ENCODE measurements around the gene ZBTB16. TPM values are rescaled to one million over a fixed set of nuclear protein-coding genes. Genes with fewer than 3 reads are reported as not detected.

Gene ZBTB16
- total RNA-seq, 1 donor, result 23.3 TPM

DNA sequence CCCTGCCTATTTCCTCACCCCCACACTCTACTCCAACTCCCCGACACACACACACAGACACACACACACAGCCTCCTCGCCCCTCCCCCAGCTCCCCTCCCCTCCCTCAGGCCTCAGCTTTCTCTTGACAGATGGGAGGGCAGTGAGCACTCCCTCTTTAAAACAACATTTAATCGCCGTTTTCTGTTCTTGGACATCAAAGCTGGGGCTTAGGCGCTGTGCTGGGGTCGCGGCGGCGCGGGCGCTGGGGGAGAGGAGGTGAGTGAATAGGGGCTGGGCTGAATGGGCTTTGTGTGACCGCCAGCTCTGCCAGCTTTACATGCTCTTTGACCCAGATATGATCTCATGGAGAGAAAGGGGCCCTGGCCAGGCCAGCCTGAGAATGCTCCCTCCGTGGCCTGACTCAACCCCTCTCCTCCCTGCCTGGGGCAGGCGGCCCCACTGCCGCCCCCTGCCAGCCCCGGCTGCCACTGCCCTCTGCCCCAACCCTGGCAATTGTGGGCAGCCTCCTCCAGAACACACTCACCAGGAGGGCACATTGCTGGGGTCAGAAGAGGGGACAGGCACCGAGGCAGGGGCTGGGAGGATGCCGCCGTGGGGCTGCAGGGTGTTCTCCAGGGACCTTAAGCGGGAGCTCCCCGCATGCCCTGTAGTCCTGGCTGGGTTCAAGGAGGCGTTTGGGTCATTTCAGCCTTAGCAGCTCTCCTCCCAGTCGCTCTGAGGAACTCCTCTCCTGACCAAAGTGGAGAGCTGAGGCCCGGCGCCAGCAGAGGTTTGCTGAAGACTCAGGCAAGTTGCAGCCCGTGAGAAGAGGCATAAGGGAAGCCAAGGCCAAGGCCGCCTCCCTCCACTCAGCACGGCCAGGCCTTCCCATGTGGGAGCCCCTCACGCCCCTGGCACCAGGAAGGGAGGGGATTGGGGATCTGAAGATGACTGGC is 198.4 kb downstream of the ZBTB16 start:
- Histone ChIP-seq H3K9me3 (ENCODE audit: low read depth, low read length) (no peaks in the 10 kb centered on the region), H3K4me3 (ENCODE audit: low read length) (no peak overlapping the region), H3K4me1 (ENCODE audit: insufficient read depth, low read length) (peaks cover 21% of the 10 kb centered on the region), H3K27me3 (ENCODE audit: insufficient read depth, low read length) (no peaks in the 10 kb centered on the region)

GRCh38 chr11:114258696-114259095 is 199.2 kb downstream of the ZBTB16 start:
- H3K4me3 ChIP-seq (ENCODE audit: low read length), result no peak overlapping the region
- H3K27me3 ChIP-seq (ENCODE audit: insufficient read depth, low read length), result no peaks in the 10 kb centered on the region
- no peaks in the 10 kb centered on the region for H3K9me3 ChIP-seq (ENCODE audit: low read depth, low read length)
- peaks cover 21% of the 10 kb centered on the region for H3K4me1 ChIP-seq (ENCODE audit: insufficient read depth, low read length)

DNA sequence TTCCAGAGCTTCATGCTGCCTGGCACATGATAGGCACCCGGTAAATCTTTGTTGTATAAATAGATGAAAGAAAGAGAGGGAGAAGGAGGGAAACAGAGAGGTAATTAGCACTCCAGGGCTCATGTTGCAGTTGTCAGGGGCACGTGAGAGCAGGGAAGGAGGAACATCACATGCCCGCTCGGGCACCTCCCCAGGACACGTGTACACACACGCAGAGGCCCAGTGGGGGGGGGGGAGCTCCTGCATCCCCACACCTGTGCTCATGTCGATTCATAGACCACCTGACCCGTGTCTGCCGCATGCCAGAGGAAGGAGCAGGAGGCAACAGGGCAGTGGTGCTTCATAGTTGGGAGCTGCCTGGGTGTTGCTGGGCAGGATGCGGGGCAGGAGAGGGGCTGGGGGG is 199.6 kb downstream of the ZBTB16 start:
- Histone ChIP-seq H3K9me3 (ENCODE audit: low read depth, low read length) (no peaks in the 10 kb centered on the region), H3K4me1 (ENCODE audit: insufficient read depth, low read length) (peaks cover 21% of the 10 kb centered on the region), H3K4me3 (ENCODE audit: low read length) (no peak overlapping the region), H3K27me3 (ENCODE audit: insufficient read depth, low read length) (no peaks in the 10 kb centered on the region)

GRCh38 chr11:114259551-114259983 is 200.1 kb downstream of the ZBTB16 start:
- H3K27me3 ChIP-seq (ENCODE audit: insufficient read depth, low read length), result no peaks in the 10 kb centered on the region
- H3K9me3 ChIP-seq (ENCODE audit: low read depth, low read length), result no peaks in the 10 kb centered on the region
- peaks cover 21% of the 10 kb centered on the region for H3K4me1 ChIP-seq (ENCODE audit: insufficient read depth, low read length)
- H3K4me3 ChIP-seq (ENCODE audit: low read length), result no peak overlapping the region

DNA sequence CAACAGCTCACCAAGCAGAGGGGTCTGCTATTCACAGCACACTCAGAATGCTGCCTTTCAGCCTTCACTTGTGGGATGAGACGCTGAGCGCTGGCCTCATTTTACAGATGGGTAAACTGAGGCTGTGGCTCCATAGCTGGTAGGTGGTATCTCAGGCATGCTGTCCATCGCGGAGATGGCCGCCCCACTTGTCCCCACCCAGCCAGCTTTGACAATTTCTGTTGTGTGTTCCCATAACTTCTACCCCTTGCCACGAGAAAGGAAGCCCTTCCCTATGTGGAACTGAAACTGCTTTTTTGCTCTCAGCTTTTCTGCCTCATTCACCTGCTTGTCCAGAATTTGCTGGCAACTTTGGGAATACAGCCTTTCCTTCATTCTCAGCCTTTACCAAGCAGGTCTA is 200.6 kb downstream of the ZBTB16 start:
- Histone ChIP-seq H3K4me3 (ENCODE audit: low read length) (no peak overlapping the region), H3K9me3 (ENCODE audit: low read depth, low read length) (no peaks in the 10 kb centered on the region), H3K27me3 (ENCODE audit: insufficient read depth, low read length) (no peaks in the 10 kb centered on the region), H3K4me1 (ENCODE audit: insufficient read depth, low read length) (peaks cover 21% of the 10 kb centered on the region)

DNA sequence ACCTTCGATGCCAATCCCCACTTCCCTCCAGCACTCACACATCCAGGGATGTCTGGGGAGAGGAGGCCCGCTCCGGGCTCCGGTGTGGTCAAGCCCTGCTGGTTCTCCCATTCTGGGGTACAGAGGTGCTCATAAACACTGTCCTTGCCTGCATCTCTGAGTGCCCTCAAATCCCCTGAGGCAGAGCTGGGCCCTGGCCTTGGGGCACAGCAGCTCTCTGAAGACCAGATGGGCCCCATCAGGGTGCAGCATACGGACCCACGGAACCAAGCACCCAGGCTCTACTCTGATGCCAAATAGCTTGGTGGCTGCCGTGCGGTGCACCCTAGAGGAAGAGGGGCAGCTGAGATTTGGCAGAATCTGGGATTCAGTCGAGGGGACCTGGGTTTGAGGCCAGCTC is 201.0 kb downstream of the ZBTB16 start:
- Histone ChIP-seq H3K27me3 (ENCODE audit: insufficient read depth, low read length) (no peaks in the 10 kb centered on the region), H3K4me1 (ENCODE audit: insufficient read depth, low read length) (peaks cover 21% of the 10 kb centered on the region), H3K4me3 (ENCODE audit: low read length) (no peak overlapping the region), H3K9me3 (ENCODE audit: low read depth, low read length) (no peaks in the 10 kb centered on the region)

- Histone ChIP-seq H3K27me3 (ENCODE audit: insufficient read depth, low read length) (no peaks in the 10 kb centered on the region), H3K4me1 (ENCODE audit: insufficient read depth, low read length) (peaks cover 21% of the 10 kb centered on the region), H3K4me3 (ENCODE audit: low read length) (no peak overlapping the region), H3K9me3 (ENCODE audit: low read depth, low read length) (no peaks in the 10 kb centered on the region)
Observed at GRCh38 chr11:114261791-114262190, 202.3 kb downstream of the ZBTB16 start.

- Histone ChIP-seq H3K4me3 (ENCODE audit: low read length) (no peak overlapping the region), H3K4me1 (ENCODE audit: insufficient read depth, low read length) (peaks cover 21% of the 10 kb centered on the region), H3K27me3 (ENCODE audit: insufficient read depth, low read length) (no peaks in the 10 kb centered on the region), H3K9me3 (ENCODE audit: low read depth, low read length) (no peaks in the 10 kb centered on the region)
Observed at GRCh38 chr11:114262681-114263512, 203.4 kb downstream of the ZBTB16 start.

DNA sequence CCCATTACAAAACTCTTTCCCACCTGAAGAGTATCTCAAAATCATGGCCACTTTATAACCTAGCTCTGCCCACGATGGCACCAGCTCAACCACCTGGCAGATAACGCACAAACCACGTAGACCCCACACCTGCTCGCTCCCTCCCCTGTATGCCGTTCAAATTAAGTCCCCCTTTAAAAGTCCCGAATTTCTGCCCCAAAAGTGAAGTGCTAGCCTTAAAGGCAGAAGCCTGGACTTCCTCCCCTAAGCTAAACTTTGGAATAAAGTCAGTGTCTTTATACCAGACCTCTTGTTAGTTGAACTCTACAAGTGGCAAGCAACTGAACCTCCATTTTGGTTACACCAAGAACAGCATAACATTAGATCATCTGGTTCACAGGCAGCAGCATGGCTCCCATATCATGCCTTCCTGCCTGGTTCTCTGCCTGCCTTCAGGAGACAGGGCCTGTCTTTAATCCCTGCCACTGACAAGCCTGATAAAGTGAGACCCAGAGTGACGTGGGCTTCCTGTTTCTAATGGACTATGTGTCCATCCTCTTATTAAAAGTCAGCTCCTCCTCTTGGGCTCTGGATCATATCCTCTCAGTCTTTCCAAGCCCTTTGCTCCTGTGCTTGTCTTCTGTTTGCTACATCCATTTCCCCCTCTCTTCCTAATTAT is 204.1 kb downstream of the ZBTB16 start:
- Histone ChIP-seq H3K27me3 (ENCODE audit: insufficient read depth, low read length) (no peaks in the 10 kb centered on the region), H3K4me1 (ENCODE audit: insufficient read depth, low read length) (peaks cover 17% of the 10 kb centered on the region), H3K4me3 (ENCODE audit: low read length) (no peak overlapping the region), H3K9me3 (ENCODE audit: low read depth, low read length) (no peaks in the 10 kb centered on the region)

- no peak overlapping the region for H3K4me3 ChIP-seq (ENCODE audit: low read length)
- peaks cover 3% of the 10 kb centered on the region for H3K27me3 ChIP-seq (ENCODE audit: insufficient read depth, low read length)
- peaks cover 12% of the 10 kb centered on the region for H3K4me1 ChIP-seq (ENCODE audit: insufficient read depth, low read length)
- H3K9me3 ChIP-seq (ENCODE audit: low read depth, low read length), result no peaks in the 10 kb centered on the region
Observed at GRCh38 chr11:114264381-114264780, 204.9 kb downstream of the ZBTB16 start.

DNA sequence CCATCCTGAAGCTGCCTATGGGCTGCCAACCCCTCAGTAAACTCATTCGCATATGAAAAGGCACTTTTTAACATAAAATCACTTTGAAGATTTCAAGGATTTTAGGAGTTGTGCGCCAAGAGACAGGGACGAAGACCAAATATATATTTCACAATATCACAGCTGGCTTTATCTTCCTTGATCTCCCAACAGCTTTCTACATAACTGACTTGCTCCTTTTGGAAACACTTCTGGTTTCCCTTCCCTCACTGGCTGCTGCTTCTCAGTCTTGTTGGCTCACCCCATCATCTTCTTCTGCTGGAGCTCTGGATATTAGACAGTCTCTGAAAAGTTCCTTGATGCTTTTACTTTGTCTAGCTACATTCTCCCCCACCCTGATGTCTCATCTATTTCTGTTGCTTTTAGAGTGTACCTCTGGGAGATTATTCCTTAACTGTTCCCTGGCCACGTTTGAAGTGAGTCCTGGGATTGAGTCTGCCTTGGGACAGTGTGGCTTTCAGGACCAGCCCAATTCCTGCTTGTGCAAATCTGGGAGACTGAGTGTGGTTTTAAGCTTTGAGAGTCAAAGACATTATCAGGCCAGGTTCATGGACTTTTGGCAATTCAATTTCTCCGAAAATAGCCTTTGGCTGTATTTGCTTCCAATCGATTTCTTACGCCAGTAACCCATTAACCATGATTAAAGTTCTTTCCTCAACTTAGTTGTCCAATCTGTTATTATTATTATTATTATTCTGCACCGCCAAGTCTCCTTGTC is 205.8 kb downstream of the ZBTB16 start:
- no peak overlapping the region for H3K4me3 ChIP-seq (ENCODE audit: low read length)
- peaks cover 6% of the 10 kb centered on the region for H3K4me1 ChIP-seq (ENCODE audit: insufficient read depth, low read length)
- H3K9me3 ChIP-seq (ENCODE audit: low read depth, low read length), result no peaks in the 10 kb centered on the region
- H3K27me3 ChIP-seq (ENCODE audit: insufficient read depth, low read length), result peaks cover 3% of the 10 kb centered on the region

DNA sequence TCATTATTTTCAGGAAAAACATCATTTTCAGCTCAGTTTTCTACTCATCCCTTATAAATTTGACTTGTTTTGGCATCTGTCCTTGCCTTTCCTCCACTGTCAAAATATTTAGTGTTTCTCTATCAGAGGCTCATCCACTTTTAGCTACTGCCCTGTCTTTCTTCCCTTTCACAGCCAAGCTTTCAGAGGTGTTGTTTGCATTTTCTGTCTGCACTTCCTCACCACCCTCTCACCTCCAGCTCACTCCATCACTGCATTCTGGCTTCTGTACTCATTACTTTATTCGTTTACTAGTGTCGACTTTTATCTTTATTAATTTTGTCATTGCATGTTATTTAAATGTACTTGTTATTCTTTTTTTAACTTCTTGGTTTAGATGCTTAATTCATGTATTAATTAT is 210.0 kb downstream of the ZBTB16 start:
- Histone ChIP-seq H3K4me3 (ENCODE audit: low read length) (no peak overlapping the region), H3K27me3 (ENCODE audit: insufficient read depth, low read length) (peaks cover 7% of the 10 kb centered on the region), H3K9me3 (ENCODE audit: low read depth, low read length) (no peaks in the 10 kb centered on the region), H3K4me1 (ENCODE audit: insufficient read depth, low read length) (no peaks in the 10 kb centered on the region)

DNA sequence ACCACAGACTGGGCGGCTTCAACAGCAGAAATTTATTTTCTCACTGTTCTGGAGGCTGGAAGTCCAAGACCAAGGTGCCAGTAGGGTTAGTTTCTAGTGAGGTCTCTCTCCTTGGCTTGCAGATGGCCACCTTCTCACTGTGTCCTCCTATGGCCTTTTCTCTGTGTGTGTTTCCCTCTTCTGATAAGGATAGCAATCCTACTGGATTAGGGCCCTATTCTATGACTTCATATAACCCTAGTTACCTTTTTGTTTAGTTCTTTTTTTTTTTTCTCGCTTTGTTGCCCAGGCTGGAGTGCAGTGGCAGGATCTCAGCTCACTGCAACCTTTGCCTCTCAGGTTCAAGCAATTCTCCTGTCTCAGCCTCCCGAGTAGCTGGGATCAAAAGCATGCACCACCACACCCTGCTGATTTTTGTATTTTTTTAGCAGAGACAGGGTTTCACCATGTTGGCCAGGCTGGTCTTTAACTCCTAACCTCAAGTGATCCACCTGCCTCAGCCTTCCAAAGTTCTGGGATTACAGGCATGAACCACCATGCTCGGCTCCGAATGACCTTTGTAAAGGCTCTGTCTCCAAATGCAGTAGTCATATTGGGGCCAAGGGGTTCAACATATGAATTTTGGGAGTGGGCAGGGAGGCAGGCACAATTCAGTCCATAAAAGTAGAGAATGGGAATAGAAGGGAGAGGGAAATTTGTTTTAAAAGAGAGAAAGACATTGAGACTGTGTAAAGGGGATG is 211.2 kb downstream of the ZBTB16 start:
- Histone ChIP-seq H3K27me3 (ENCODE audit: insufficient read depth, low read length) (peaks cover 15% of the 10 kb centered on the region), H3K4me3 (ENCODE audit: low read length) (no peak overlapping the region), H3K4me1 (ENCODE audit: insufficient read depth, low read length) (no peaks in the 10 kb centered on the region), H3K9me3 (ENCODE audit: low read depth, low read length) (no peaks in the 10 kb centered on the region)

DNA sequence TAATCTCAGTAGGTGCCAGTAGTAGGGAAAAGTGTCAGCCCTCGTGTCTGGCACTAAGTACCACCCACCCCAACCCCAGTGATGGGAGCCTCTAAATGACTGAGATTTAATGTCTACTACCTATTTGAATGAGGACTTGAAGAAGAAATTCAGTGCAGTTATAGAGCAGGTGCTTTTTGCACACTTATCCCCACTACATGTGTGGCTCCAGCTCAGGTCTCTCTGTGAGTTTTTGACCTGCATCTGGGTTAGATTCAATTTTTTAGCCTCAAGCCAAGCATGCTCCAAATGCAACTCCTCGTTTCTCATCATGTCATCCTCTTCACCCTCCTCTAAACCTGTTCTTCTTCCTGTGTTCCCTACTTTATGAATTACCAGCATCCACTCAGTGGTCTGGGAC is 211.8 kb downstream of the ZBTB16 start:
- H3K9me3 ChIP-seq (ENCODE audit: low read depth, low read length), result no peaks in the 10 kb centered on the region
- no peaks in the 10 kb centered on the region for H3K4me1 ChIP-seq (ENCODE audit: insufficient read depth, low read length)
- H3K4me3 ChIP-seq (ENCODE audit: low read length), result no peak overlapping the region
- peaks cover 15% of the 10 kb centered on the region for H3K27me3 ChIP-seq (ENCODE audit: insufficient read depth, low read length)
